ENCODE data around the gene PLA2G4B. TPM values are rescaled to one million over a fixed set of nuclear protein-coding genes. Genes with fewer than 3 reads are reported as not detected.

PLA2G4B gene
- total RNA-seq, 4 donors from 2014 or later: 62.0 to 90.3 (median 86.5) TPM

DNA sequence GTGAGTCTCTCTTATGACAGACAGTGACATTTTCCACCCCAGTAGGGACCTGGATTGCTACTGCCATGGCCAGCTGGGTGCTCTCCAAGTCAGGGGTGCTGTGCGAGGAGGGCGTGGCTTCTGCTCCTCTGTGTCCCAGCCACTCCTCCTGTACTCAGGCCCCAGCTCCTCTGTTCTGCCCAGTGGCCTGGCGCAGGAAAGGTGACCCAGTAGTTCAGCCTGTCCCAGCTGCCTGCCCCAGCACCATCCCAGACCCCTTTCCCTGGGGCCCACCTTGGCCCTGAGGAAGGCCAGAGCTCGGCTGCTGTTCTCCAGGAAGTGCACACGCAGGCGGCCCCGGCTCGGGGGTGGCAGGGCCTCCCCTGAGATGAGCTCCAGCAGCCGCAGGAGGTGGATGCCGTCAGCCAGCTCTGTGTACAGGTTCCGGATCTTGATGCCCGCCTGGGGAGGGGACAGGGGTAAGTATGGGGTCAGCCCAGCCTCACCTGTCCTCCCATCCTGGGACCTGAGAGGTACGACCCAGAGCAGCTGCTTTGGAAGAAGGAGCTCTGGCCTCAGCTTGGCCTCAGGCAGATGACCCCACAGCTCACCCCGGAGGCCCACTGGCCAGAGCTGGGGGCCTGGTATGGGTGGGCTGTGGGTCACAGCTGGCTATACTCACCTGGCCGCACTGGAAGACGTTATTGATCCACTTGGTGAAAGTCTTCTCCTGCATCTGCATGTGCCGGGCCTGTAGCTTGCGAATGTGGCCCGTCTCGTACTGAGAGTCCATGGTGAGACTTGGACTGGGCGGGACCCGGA, 54.2 kb downstream of the PLA2G4B start:
- no peak for TF ChIP-seq POLR2A (IDR thresholded peaks at IDR 0.05)
- TF ChIP-seq, protein P1, sequence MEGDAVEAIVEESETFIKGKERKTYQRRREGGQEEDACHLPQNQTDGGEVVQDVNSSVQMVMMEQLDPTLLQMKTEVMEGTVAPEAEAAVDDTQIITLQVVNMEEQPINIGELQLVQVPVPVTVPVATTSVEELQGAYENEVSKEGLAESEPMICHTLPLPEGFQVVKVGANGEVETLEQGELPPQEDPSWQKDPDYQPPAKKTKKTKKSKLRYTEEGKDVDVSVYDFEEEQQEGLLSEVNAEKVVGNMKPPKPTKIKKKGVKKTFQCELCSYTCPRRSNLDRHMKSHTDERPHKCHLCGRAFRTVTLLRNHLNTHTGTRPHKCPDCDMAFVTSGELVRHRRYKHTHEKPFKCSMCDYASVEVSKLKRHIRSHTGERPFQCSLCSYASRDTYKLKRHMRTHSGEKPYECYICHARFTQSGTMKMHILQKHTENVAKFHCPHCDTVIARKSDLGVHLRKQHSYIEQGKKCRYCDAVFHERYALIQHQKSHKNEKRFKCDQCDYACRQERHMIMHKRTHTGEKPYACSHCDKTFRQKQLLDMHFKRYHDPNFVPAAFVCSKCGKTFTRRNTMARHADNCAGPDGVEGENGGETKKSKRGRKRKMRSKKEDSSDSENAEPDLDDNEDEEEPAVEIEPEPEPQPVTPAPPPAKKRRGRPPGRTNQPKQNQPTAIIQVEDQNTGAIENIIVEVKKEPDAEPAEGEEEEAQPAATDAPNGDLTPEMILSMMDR (IDR thresholded peaks at IDR 0.05): no peak
- WGBS, 2 donors: 78 to 86% methylated on average over 16 to 22 of the region's 22 CpGs
- no peak for DNase-seq (ENCODE audit: low spot score in 2 of 2)
- intact Hi-C loops (cut with DNase I; ENCODE audit: low total_unique reads): no loop called here
- H3K4me3 ChIP-seq (ENCODE audit: low read depth, poor library complexity, severe bottlenecking): no peak overlapping the region

- DNase-seq (ENCODE audit: low spot score in 2 of 2): no peak
- intact Hi-C loops (cut with DNase I; ENCODE audit: low total_unique reads): no loop called here
- no peak for TF ChIP-seq POLR2A (IDR thresholded peaks at IDR 0.05)
- H3K4me3 ChIP-seq (ENCODE audit: low read depth, poor library complexity, severe bottlenecking): no peak within 1 kb of the TSS
- 73 to 80% methylated on average over 11 to 15 of the region's 15 CpGs for WGBS, 2 donors
These were observed 55.0 kb downstream of the PLA2G4B start, which contains the start of gene SPTBN5 for GRCh38 chr15:41893422-41894250. TSS of gene SPTBN5 (minus strand) at chr15:41894053. CDS start at chr15:41893497, 556 bp downstream.

DNA sequence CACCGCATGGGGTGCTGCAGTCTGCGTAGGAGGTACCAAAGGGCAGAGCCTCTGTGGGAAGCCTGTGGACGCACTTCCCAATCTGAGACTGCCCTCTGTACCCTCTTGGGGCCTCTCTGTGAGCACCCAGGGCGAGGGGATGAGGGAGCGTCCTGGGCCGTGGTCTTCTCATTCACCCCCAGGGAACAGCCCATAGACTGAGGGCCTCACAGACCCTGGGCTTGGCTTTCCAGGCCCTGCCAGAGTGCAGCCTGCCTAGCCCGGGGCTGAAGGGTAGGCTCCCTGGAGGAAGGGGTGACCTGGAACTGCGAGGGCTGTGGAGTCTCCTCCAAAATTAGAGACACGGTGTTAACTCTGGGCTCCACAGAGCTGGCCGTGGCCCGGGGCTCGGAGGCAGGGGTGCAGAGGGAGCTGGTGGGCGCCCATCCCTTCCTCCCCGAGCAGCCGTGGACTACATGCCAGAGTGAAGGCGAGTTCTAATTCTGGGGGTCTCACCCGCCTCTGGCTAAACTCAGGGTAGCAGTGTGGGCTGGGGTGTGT, 55.7 kb downstream of the PLA2G4B start:
- H3K4me3 ChIP-seq (ENCODE audit: low read depth, poor library complexity, severe bottlenecking): no peak overlapping the region
- TF ChIP-seq POLR2A (IDR thresholded peaks at IDR 0.05): no peak
- TF ChIP-seq, protein P1 (IDR thresholded peaks at IDR 0.05): no peak
- 52 to 55% methylated on average over 9 to 17 of the region's 17 CpGs for WGBS, 2 donors
- intact Hi-C loops (cut with DNase I; ENCODE audit: low total_unique reads): no loop called here
- DNase-seq (ENCODE audit: low spot score in 2 of 2): no peak

DNA sequence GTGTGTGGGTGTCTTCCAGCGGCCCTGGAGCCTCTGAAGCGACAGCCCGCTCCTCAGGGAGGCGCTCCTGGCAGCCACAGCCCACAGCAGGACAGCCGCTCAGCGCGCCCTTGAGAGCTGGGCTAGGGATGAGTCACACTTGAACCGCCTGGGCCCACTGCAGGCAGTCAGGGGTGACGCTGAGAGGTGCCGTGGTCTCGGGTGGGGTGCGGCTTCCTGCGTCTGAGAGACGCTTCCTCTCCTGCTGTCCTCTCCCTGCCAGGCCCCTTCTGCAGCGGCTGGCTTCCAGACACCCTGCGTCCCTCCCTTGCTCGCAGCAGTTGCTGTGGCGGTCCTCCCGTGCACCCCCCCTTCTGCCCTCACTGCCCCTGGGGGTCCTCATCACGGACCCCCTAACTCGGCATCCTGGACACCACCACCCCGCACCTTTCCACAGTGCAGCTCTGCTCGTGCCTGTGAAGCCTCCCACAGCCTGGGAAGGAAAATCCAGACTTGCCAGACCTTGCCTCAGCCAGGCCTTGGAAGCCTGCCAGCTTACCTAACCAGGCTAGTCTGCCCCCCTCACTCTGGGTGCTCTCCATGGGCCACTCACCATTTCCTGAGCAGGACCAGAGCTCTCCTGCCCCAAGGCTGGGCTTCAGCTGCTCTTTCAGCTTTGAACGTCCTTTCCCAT, 56.3 kb downstream of the PLA2G4B start:
- WGBS, 2 donors: 6 to 14% methylated on average over 15 to 23 of the region's 24 CpGs
- TF ChIP-seq POLR2A (IDR thresholded peaks at IDR 0.05): no peak
- TF ChIP-seq, protein P1 (IDR thresholded peaks at IDR 0.05): no peak
- intact Hi-C loops (cut with DNase I; ENCODE audit: low total_unique reads): no loop called here
- peak; percentile 62 to 96 for DNase-seq (ENCODE audit: low spot score in 2 of 2)
- no peak overlapping the region for H3K4me3 ChIP-seq (ENCODE audit: low read depth, poor library complexity, severe bottlenecking)

- DNase-seq (ENCODE audit: low spot score in 2 of 2): no peak
- intact Hi-C loops (cut with DNase I; ENCODE audit: low total_unique reads): no loop called here
- no peak for TF ChIP-seq POLR2A (IDR thresholded peaks at IDR 0.05)
- TF ChIP-seq, protein P1 (IDR thresholded peaks at IDR 0.05): no peak
- H3K4me3 ChIP-seq (ENCODE audit: low read depth, poor library complexity, severe bottlenecking): no peak overlapping the region
- WGBS, 2 donors: 88 to 95% methylated on average over 11 of the region's 11 CpGs
These were observed 56.8 kb downstream of the PLA2G4B start for GRCh38 chr15:41895491-41895890.
